H9 (cell line): ENCODE results near the gene SLC19A1. TPM values are rescaled to one million over a fixed set of nuclear protein-coding genes. Genes with fewer than 3 reads are reported as not detected.

Experiments
- DNase-seq: peaks from one replicate; pipeline ENCODE4 v3.0.0-alpha.2; 2017
- H2AFZ ChIP-seq: one replicate; pipeline ENCODE4 v1.6.1; 2013; ENCODE audit warnings: mild to moderate bottlenecking, low read length, control low read depth, moderate library complexity
- H2AK5ac ChIP-seq: 2 replicates; pipeline ENCODE4 v1.6.1; 2013; ENCODE audit warnings: low read length, control low read depth, mixed read lengths; ENCODE audit not compliant: insufficient read length
- H2BK120ac ChIP-seq: one replicate; pipeline ENCODE4 v1.6.1; 2013; ENCODE audit warnings: low read depth, mild to moderate bottlenecking, low read length, control low read depth, inconsistent platforms; ENCODE audit not compliant: poor library complexity, severe bottlenecking
- H2BK12ac ChIP-seq: 2 replicates; pipeline ENCODE4 v1.6.1; 2013; ENCODE audit warnings: low read length, control low read depth, mixed read lengths, low read depth; ENCODE audit not compliant: insufficient read length
- H2BK15ac ChIP-seq: 2 replicates; pipeline ENCODE4 v1.6.1; 2013; ENCODE audit warnings: low read depth, low read length, control low read depth
- H2BK20ac ChIP-seq: one replicate; pipeline ENCODE4 v1.6.1; 2013; ENCODE audit warnings: low read depth, mild to moderate bottlenecking, low read length, control low read depth, inconsistent platforms; ENCODE audit not compliant: poor library complexity, severe bottlenecking
- H2BK5ac ChIP-seq: 2 replicates; pipeline ENCODE4 v1.6.1; 2013; ENCODE audit warnings: low read length, control low read depth, mixed read lengths; ENCODE audit not compliant: insufficient read length
- H3K14ac ChIP-seq: 2 replicates; pipeline ENCODE4 v1.6.1; 2013; ENCODE audit warnings: low read length, control low read depth; ENCODE audit not compliant: insufficient read depth
- H3K18ac ChIP-seq: 2 replicates; pipeline ENCODE4 v1.6.1; 2013; ENCODE audit warnings: low read depth, mild to moderate bottlenecking, mixed read lengths, low read length, control low read depth; ENCODE audit not compliant: insufficient read length
- H3K23ac ChIP-seq: 2 replicates; pipeline ENCODE4 v1.6.1; 2013; ENCODE audit warnings: low read length, control low read depth, mixed read lengths, low read depth; ENCODE audit not compliant: insufficient read length
- H3K23me2 ChIP-seq: 2 replicates; pipeline ENCODE4 v1.6.1; 2013; ENCODE audit warnings: low read depth, mild to moderate bottlenecking, mixed read lengths, low read length, control low read depth; ENCODE audit not compliant: insufficient read length, poor library complexity, severe bottlenecking
- H3K27ac ChIP-seq: 2 replicates; pipeline ENCODE4 v1.5.1; 2013; ENCODE audit warnings: low read length, control low read depth, mixed read lengths, low read depth; ENCODE audit not compliant: insufficient read length
- H3K27me3 ChIP-seq: 2 replicates; pipeline ENCODE4 v1.6.1; 2013; ENCODE audit warnings: low read length, control low read depth, inconsistent platforms; ENCODE audit not compliant: insufficient read depth
- H3K4ac ChIP-seq: 2 replicates; pipeline ENCODE4 v1.6.1; 2013; ENCODE audit warnings: low read depth, mild to moderate bottlenecking, control low read depth, inconsistent platforms, low read length, moderate library complexity
- H3K4me1 ChIP-seq: 2 replicates; pipeline ENCODE4 v1.6.1; 2013; ENCODE audit warnings: low read length, control low read depth, inconsistent platforms; ENCODE audit not compliant: insufficient read depth
- H3K4me2 ChIP-seq: 2 replicates; pipeline ENCODE4 v1.6.1; 2013; ENCODE audit warnings: low read length, control low read depth, mixed read lengths; ENCODE audit not compliant: insufficient read length, insufficient read depth
- H3K56ac ChIP-seq: 2 replicates; pipeline ENCODE4 v1.6.1; 2013; ENCODE audit warnings: low read depth, mild to moderate bottlenecking, mixed read lengths, low read length, control low read depth; ENCODE audit not compliant: insufficient read length
- H3K79me1 ChIP-seq: 2 replicates; pipeline ENCODE4 v1.6.1; 2013; ENCODE audit warnings: low read depth, mild to moderate bottlenecking, moderate library complexity, low read length, control low read depth, inconsistent platforms; ENCODE audit not compliant: insufficient read depth, poor library complexity, severe bottlenecking
- H3K79me2 ChIP-seq: 2 replicates; pipeline ENCODE4 v1.6.1; 2013; ENCODE audit warnings: low read length, control low read depth, inconsistent platforms; ENCODE audit not compliant: insufficient read depth
- H3K9ac ChIP-seq: 2 replicates; pipeline ENCODE4 v1.6.1; 2013; ENCODE audit warnings: low read length, control low read depth, mixed read lengths; ENCODE audit not compliant: insufficient read length; ENCODE audit errors: extremely low read depth
- H3K9me3 ChIP-seq: one replicate; pipeline ENCODE4 v1.6.1; 2013; ENCODE audit warnings: low read depth, low read length, inconsistent platforms; ENCODE audit not compliant: control insufficient read depth
- H3T11ph ChIP-seq: one replicate; pipeline ENCODE4 v1.6.1; 2013; ENCODE audit warnings: mild to moderate bottlenecking, low read length, control low read depth, inconsistent platforms
- H4K20me1 ChIP-seq: one replicate; pipeline ENCODE4 v1.6.1; 2013; ENCODE audit not compliant: control insufficient read depth, insufficient read length, insufficient read depth
- H4K5ac ChIP-seq: 2 replicates; pipeline ENCODE4 v1.6.1; 2013; ENCODE audit warnings: low read depth, mild to moderate bottlenecking, mixed read lengths, low read length, control low read depth; ENCODE audit not compliant: insufficient read length
- H4K8ac ChIP-seq: replicated peaks from 2 replicates; pipeline ENCODE4 v1.6.1; 2013; ENCODE audit warnings: low read length, control low read depth, mixed read lengths, low read depth; ENCODE audit not compliant: insufficient read length
- H4K91ac ChIP-seq: 2 replicates; pipeline ENCODE4 v1.6.1; 2013; ENCODE audit warnings: low read depth, mild to moderate bottlenecking, moderate library complexity, mixed read lengths, low read length, control low read depth; ENCODE audit not compliant: insufficient read length
- H3K27ac Mint-ChIP-seq, 3 experiments: 2 replicates in 2 of 3; 3 replicates in 1 of 3; pipeline ENCODE4 v1.8.0; 2020 to 2021; ENCODE audit warnings: mixed read lengths in 3 of 3, mild to moderate bottlenecking in 1 of 3, moderate library complexity in 1 of 3
- H3K27me3 Mint-ChIP-seq: 2 replicates; pipeline ENCODE4 v1.8.0; 2021; ENCODE audit warnings: low read depth, mild to moderate bottlenecking, moderate library complexity, mixed read lengths
- H3K36me3 Mint-ChIP-seq, 3 experiments: 2 replicates in 2 of 3; 3 replicates in 1 of 3; pipeline ENCODE4 v1.8.0; 2020 to 2021; ENCODE audit warnings: low read depth in 3 of 3, mixed read lengths in 3 of 3; ENCODE audit not compliant: insufficient read depth in 1 of 3
- H3K4me1 Mint-ChIP-seq, 2 experiments: 2 replicates each; pipeline ENCODE4 v1.8.0; 2020; ENCODE audit warnings: mixed read lengths in 2 of 2
- H3K4me3 Mint-ChIP-seq, 2 experiments: 2 replicates in 1 of 2; 3 replicates in 1 of 2; pipeline ENCODE4 v1.8.0; 2020 to 2021; ENCODE audit warnings: mild to moderate bottlenecking in 2 of 2, mixed read lengths in 2 of 2, moderate library complexity in 1 of 2
- H3K9me3 Mint-ChIP-seq, 2 experiments: 2 replicates in 1 of 2; 3 replicates in 1 of 2; pipeline ENCODE4 v1.8.0; 2020; ENCODE audit warnings: mild to moderate bottlenecking in 2 of 2, mixed read lengths in 2 of 2, moderate library complexity in 1 of 2
- CTCF ChIP-seq: fragments of 200-600 bp; sonication (generic); conservative IDR thresholded peaks from 3 replicates; pipeline ENCODE4 v1.8.0; 2021; ENCODE audit warnings: antibody characterized with exemption, mild to moderate bottlenecking
- WGBS: extraction: QIAGEN DNeasy Blood & Tissue Kit; methylation state at CpG from one replicate; pipeline ENCODE4 v1.1.7; 2013; ENCODE audit warnings: missing lambda C conversion rate, low lambda C conversion rate, mixed read lengths; ENCODE audit not compliant: insufficient read length; ENCODE audit errors: extremely low coverage; 5-methylcytosine and 5-hydroxymethylcytosine counted together
- total RNA-seq: library from RNA; stranded (reverse); gene quantifications from 2 replicates; pipeline ENCODE4 v1.2.1, GENCODE V29; 2021

Gene SLC19A1
- total RNA-seq, 1 experiment from 2014 or later = 32.4 TPM

DNA sequence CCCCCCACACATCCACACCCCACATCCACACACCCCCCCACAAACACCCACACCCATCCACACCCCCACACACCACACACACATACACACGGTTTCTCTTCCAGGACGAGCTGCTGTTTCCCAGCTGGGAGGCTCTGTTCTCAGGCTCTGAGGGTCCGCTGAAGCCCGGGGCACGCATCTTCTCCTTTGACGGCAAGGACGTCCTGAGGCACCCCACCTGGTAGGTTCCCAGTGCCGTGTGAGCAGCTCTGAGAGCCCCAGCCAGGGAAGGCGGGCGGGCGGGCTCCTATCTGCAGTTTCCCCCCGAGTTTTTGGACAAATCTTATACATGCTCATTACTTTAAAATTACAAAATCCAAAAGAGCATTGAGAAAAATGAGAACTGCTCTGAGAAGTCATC, 31.2 kb downstream of the SLC19A1 start:
- H2BK20ac ChIP-seq = no peak overlapping the region
- TF ChIP-seq CTCF = no peak
- H3K27me3 ChIP-seq = no peaks in the 10 kb centered on the region
- no peak overlapping the region for H3K4ac ChIP-seq
- Mint-ChIP-seq H3K9me3 (no peaks in the 10 kb centered on the region), H3K4me1 (peaks cover 0 to 4% of the 10 kb centered on the region in 2 experiments; a peak in 1 of 4 replicates), H3K27ac (peak overlapping the region in 1 of 3 experiments; percentile 28; a peak in 1 of 7 replicates), H3K27me3 (peaks cover 7% of the 10 kb centered on the region; the same call in 1 of the 2 replicates), H3K36me3 (peaks cover 0 to 38% (median 29%) of the 10 kb centered on the region in 3 experiments; a peak in 5 of 7 replicates), H3K4me3 (no peak overlapping the region; a peak in 1 of 5 replicates)
- no peak overlapping the region for H3K56ac ChIP-seq
- WGBS = no CpG with 5 or more reads among the region's 12 CpGs
- H3K23ac ChIP-seq = no peak overlapping the region
- H3K4me1 ChIP-seq = no peaks in the 10 kb centered on the region
- no peak overlapping the region for H3K4me2 ChIP-seq
- H2BK12ac ChIP-seq = no peak overlapping the region
- H3K79me1 ChIP-seq = no peaks in the 10 kb centered on the region
- H4K20me1 ChIP-seq = no peaks in the 10 kb centered on the region
- no peaks in the 10 kb centered on the region for H3K79me2 ChIP-seq
- no peak overlapping the region for H2BK120ac ChIP-seq
- H3K14ac ChIP-seq = no peak overlapping the region
- H2BK15ac ChIP-seq = no peak overlapping the region
- H3K18ac ChIP-seq = no peak overlapping the region
- no peaks in the 10 kb centered on the region for H3K23me2 ChIP-seq
- H2AFZ ChIP-seq = no peak overlapping the region
- H2AK5ac ChIP-seq = no peak overlapping the region
- no peak overlapping the region for H3T11ph ChIP-seq
- no peak overlapping the region for H4K8ac ChIP-seq
- no peak overlapping the region for H4K91ac ChIP-seq
- H3K9ac ChIP-seq = no peak overlapping the region
- no peaks in the 10 kb centered on the region for H3K9me3 ChIP-seq
- H2BK5ac ChIP-seq = no peak overlapping the region
- no peak for DNase-seq
- H3K27ac ChIP-seq = no peak overlapping the region
- H4K5ac ChIP-seq = no peak overlapping the region
